Measurements from ENCODE around the gene BCKDK. TPM values are rescaled to one million over a fixed set of nuclear protein-coding genes. Genes with fewer than 3 reads are reported as not detected.

The BCKDK gene
- total and polyA plus RNA-seq, 2 of the 8 experiments (the other 6 are each of a cell fraction or from before 2014, with no cell fraction given): 49.6 to 77.1 TPM

DNA sequence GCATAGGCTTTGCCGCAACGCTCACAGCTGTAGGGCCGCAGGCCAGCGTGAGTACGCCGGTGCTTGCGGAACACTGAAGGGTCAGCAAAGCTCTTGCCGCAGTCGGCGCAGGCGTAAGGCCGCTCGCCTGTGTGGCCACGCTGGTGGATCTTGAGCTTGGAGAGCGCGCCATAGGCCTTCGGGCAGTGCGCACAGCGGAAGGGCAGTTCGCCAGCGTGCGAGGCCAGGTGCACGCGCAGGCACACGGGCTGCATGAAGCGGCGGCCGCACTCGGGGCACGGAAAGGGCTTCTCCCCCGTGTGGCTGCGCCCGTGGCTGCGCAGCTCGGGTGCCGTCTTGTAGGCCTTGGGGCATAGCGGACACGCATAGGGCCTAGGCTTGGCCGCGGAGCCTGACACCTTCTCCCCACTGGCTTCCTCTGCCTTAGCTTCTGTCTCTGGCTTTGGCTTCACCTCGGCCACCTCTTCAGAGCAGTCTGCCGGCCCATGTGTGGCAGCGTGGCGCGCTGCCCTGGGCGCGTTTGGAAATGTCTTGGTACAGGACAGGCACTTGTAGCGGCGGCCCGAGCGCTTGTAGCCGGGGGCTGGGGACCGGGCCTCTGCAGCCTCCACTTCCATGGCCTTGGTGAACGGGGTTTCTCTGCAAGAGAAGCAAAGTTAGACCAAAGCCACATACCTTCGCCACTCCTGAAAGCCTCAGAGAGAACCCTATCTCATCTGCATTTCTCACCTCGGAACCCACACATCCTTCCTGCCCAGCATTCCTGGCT, 44.2 kb upstream of the BCKDK start:
- no peak for FAIRE-seq
- POLR2A ChIA-PET (ENCODE audit: partially characterized antibody): interaction anchor here (0.7 to 2.3 kb wide), 9 partner anchors 10 to 116 kb away, joined by 3 to 10 read pairs (median 3); partner anchors contain the start of genes FUS, KAT8, ZNF646 and ZNF668

More for the DNA sequence above, 44.2 kb upstream of the BCKDK start:
- Histone ChIP-seq H3K9ac (replicated peaks in 1 of 4; ENCODE audit: extremely low read depth in 1 of 4, low read depth in 3 of 4, low read length in 3 of 4) (no peak overlapping the region), H3K9me3 (ENCODE audit: insufficient read depth in 2 of 2, low read depth in 1 of 2, low read length in 1 of 2) (no peaks in the 10 kb centered on the region), H2AK5ac (ENCODE audit: low read depth, low read length) (no peak overlapping the region), H3K4me2 (ENCODE audit: insufficient read depth in 1 of 2, low read depth in 2 of 2, low read length in 2 of 2) (no peak overlapping the region), H3K56ac (replicated peaks; ENCODE audit: insufficient read length, low read depth, low read length) (no peak overlapping the region), H3K14ac (ENCODE audit: insufficient read length) (no peak overlapping the region), H3K4ac (replicated peaks; ENCODE audit: insufficient read length, low read depth, low read length) (no peak overlapping the region), H3K79me2 (ENCODE audit: control insufficient read depth in 1 of 2, insufficient read depth in 2 of 2, low read length in 2 of 2) (peaks cover 0 to 29% of the 10 kb centered on the region in 2 experiments; a peak in 2 of 4 replicates), H3K79me1 (ENCODE audit: low read depth, low read length) (peaks cover 8% of the 10 kb centered on the region; the same call in 1 of the 2 replicates), H3K27ac (ENCODE audit: low read depth, low read length) (no peak overlapping the region), H2BK12ac (ENCODE audit: low read depth, low read length) (no peak overlapping the region), H3K36me3 (ENCODE audit: control insufficient read depth in 2 of 4, insufficient read depth in 4 of 4, low read length in 3 of 4) (peaks cover 6 to 28% (median 14%) of the 10 kb centered on the region in 4 experiments; a peak in 6 of 8 replicates), H3K27me3 (replicated peaks in 1 of 4; ENCODE audit: control insufficient read depth in 3 of 4, extremely low read depth in 1 of 4, insufficient read depth in 3 of 4, low read length in 3 of 4) (no peaks in the 10 kb centered on the region), H3K23me2 (ENCODE audit: low read depth, low read length) (no peaks in the 10 kb centered on the region; the same call in 1 of the 2 replicates), H3K4me3 (ENCODE audit: extremely low read depth in 1 of 4, insufficient read depth in 2 of 4, low read depth in 3 of 4, low read length in 4 of 4) (no peak overlapping the region), H2BK120ac (replicated peaks; ENCODE audit: low read depth, low read length) (no peak overlapping the region), H4K91ac (replicated peaks; ENCODE audit: insufficient read length, low read length) (no peak overlapping the region), H3K18ac (ENCODE audit: extremely low read depth, low read length) (no peak overlapping the region), H2BK20ac (ENCODE audit: low read length) (no peak overlapping the region), H2BK15ac (ENCODE audit: low read length) (no peak overlapping the region), H4K8ac (ENCODE audit: extremely low read depth, insufficient read depth, low read length) (0 out of 2 replicates have a peak overlapping the region, but pooled peaks have one; percentile 5), H4K20me1 (replicated peaks in 1 of 2; ENCODE audit: control insufficient read depth in 1 of 2, insufficient read depth in 2 of 2, low read length in 2 of 2) (peaks cover 0 to 15% of the 10 kb centered on the region in 2 experiments), H3K23ac (ENCODE audit: insufficient read length) (no peak overlapping the region), H2BK5ac (ENCODE audit: low read depth, low read length) (no peak overlapping the region), H2AFZ (ENCODE audit: low read length) (no peak overlapping the region), H4K5ac (ENCODE audit: insufficient read length, low read depth, low read length) (no peak overlapping the region), H3K4me1 (replicated peaks in 1 of 4; ENCODE audit: control insufficient read depth in 3 of 4, insufficient read depth in 4 of 4, low read length in 3 of 4) (no peaks in the 10 kb centered on the region)
- CTCF ChIA-PET (ENCODE audit: partially characterized antibody): interaction anchor here (0.7 to 2.3 kb wide), 4 partner anchors 14 to 86 kb away, joined by 3 to 7 read pairs (median 5); no protein-coding TSS in a partner anchor
- DNase-seq (ENCODE audit: low read depth in 1 of 2, low spot score in 2 of 2): no peak
- TF ChIP-seq NRF1 (IDR thresholded peaks at IDR 0.05; ENCODE audit: low read depth, low read length): no peak
- TF ChIP-seq, protein P1, sequence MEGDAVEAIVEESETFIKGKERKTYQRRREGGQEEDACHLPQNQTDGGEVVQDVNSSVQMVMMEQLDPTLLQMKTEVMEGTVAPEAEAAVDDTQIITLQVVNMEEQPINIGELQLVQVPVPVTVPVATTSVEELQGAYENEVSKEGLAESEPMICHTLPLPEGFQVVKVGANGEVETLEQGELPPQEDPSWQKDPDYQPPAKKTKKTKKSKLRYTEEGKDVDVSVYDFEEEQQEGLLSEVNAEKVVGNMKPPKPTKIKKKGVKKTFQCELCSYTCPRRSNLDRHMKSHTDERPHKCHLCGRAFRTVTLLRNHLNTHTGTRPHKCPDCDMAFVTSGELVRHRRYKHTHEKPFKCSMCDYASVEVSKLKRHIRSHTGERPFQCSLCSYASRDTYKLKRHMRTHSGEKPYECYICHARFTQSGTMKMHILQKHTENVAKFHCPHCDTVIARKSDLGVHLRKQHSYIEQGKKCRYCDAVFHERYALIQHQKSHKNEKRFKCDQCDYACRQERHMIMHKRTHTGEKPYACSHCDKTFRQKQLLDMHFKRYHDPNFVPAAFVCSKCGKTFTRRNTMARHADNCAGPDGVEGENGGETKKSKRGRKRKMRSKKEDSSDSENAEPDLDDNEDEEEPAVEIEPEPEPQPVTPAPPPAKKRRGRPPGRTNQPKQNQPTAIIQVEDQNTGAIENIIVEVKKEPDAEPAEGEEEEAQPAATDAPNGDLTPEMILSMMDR (IDR thresholded peaks at IDR 0.05; ENCODE audit: control extremely low read depth in 1 of 3, insufficient read depth in 1 of 3, low read depth in 1 of 3, low read length in 3 of 3): no peak
- 96% methylated on average over 56 of the region's 56 CpGs; no CpG with 5 or more reads in 1 of the 2 experiments for WGBS, 2 experiments (ENCODE audit: extremely low coverage in 1 of 2, insufficient coverage in 1 of 2, insufficient read length in 1 of 2, insufficient replicate concordance in 2 of 2, low coverage in 1 of 2, low lambda C conversion rate in 2 of 2, missing lambda C conversion rate in 1 of 2)
